Measurements from ENCODE around the gene HAND2.

Gene HAND2

DNA sequence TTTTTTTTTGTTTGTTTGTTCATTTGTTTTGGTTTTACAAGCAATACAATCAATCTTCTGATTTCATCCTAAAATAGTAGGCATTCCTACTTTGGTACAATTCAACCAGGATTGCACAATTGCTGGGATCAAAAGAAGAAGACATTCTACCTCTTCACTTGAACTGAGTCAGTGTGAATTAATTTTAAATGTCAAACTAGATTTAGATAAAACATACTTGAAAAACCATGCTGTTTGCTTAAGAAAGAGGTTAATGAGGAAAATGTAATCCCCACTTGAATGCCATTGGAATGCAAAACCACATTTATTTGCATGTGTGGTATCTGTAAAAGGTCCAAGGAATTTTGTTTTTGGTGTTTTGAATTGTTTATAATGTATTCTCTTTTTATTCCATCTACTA is 40.5 kb downstream of the HAND2 start:
- TF ChIP-seq, protein P1, sequence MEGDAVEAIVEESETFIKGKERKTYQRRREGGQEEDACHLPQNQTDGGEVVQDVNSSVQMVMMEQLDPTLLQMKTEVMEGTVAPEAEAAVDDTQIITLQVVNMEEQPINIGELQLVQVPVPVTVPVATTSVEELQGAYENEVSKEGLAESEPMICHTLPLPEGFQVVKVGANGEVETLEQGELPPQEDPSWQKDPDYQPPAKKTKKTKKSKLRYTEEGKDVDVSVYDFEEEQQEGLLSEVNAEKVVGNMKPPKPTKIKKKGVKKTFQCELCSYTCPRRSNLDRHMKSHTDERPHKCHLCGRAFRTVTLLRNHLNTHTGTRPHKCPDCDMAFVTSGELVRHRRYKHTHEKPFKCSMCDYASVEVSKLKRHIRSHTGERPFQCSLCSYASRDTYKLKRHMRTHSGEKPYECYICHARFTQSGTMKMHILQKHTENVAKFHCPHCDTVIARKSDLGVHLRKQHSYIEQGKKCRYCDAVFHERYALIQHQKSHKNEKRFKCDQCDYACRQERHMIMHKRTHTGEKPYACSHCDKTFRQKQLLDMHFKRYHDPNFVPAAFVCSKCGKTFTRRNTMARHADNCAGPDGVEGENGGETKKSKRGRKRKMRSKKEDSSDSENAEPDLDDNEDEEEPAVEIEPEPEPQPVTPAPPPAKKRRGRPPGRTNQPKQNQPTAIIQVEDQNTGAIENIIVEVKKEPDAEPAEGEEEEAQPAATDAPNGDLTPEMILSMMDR (IDR thresholded peaks at IDR 0.05) = no peak
- TF ChIP-seq ZFX (IDR thresholded peaks at IDR 0.05; ENCODE audit: borderline replicate concordance) = no peak
- no peak overlapping the region for H3K27ac ChIP-seq

DNA sequence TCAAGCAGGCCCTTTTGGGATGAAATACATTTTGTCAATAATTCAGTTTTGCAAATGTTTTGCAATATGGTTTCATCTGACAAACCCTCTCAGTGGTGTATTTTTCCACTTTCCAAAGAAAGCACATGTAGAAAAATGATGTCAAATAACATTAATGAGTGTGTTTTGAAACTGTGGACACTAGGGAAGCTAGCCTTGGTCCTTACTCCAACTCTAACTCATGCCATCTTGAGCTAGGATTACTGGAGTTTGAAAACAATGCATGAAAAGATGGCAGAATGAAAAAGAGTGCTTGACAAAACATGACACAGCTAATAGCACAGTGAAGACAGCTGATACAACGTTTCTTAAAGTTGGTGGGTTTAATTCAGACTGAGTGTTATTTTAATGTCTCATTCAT is 41.4 kb downstream of the HAND2 start:
- no peak for TF ChIP-seq ZFX (IDR thresholded peaks at IDR 0.05; ENCODE audit: borderline replicate concordance)
- TF ChIP-seq, protein P1 (IDR thresholded peaks at IDR 0.05) = no peak

DNA sequence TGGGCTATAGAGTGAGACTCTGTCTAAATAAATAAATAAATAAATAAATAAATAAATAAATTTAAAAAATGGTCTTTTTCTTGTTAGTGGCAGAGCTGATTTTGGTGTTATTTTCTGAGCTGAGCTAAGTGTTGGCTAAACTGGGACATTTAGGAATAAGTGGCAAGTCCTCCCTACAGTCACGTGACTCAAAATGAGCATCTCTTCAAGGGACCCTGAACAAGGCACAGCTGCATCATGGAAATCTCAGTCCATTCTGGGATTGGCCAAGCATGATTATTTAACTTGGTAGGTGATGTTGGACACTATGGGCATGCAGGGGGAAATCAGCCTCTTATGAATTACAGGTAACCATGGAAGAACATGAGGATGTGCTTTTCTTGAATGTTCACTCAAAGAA is 42.0 kb downstream of the HAND2 start:
- TF ChIP-seq, protein P1 (IDR thresholded peaks at IDR 0.05) = no peak
- TF ChIP-seq ZFX (IDR thresholded peaks at IDR 0.05; ENCODE audit: borderline replicate concordance) = no peak
- no peak overlapping the region for H3K27ac ChIP-seq

More for the DNA sequence above, 41.4 kb downstream of the HAND2 start:
- H3K27ac ChIP-seq = no peak overlapping the region

DNA sequence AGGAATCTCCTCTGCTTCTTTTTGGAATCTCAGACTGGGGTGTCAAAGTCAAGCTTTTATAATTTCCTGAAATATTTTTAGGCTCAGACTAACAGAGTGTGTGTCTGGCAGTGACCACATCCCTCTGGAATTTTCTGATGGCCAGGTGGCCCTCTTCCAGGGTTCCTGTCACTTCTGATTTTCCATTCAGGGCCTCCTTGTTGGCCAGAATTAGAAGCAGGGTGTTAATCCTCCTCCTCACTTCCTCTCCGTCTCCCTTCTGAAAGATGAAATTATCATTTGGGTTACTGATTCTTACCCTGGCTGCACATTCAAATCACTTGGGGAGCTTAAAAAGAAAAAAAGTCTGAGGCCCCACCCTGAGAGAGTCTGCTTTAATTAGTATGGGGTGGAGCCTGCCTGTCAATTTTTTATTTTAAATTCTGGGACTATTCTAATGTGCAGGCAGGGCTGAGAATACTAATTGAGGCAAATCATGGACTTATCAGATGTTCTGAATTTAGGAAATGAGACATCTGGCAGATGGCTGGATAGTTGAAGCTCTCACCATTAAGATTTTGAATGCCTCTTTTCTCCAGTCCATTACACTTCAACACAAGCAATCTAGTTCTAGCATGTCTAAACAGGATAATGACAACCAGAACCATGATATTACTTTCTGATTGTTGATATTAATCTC is 43.2 kb downstream of the HAND2 start:
- no peak overlapping the region for H3K27ac ChIP-seq
- TF ChIP-seq, protein P1 (IDR thresholded peaks at IDR 0.05) = no peak
- no peak for TF ChIP-seq ZFX (IDR thresholded peaks at IDR 0.05; ENCODE audit: borderline replicate concordance)

DNA sequence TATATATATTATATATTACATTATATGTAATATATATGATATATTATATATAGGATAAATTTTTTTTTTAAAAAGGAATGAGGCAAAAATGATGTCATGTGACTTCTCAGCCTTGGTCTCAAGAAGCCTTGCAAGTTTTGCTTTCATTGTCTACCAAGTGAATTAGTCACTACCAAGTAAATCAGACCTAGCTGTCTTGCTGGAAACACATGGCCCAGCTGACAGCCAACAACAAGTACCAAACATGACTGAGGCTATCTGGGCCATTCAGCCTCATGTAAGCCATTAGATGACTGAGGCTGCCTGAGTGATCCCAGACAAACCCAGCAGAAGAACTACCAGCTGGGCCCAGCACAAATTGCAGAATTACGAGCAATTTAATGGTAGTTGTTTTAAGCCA is 44.9 kb downstream of the HAND2 start:
- TF ChIP-seq, protein P1 (IDR thresholded peaks at IDR 0.05) = no peak
- no peak for TF ChIP-seq ZFX (IDR thresholded peaks at IDR 0.05; ENCODE audit: borderline replicate concordance)

DNA sequence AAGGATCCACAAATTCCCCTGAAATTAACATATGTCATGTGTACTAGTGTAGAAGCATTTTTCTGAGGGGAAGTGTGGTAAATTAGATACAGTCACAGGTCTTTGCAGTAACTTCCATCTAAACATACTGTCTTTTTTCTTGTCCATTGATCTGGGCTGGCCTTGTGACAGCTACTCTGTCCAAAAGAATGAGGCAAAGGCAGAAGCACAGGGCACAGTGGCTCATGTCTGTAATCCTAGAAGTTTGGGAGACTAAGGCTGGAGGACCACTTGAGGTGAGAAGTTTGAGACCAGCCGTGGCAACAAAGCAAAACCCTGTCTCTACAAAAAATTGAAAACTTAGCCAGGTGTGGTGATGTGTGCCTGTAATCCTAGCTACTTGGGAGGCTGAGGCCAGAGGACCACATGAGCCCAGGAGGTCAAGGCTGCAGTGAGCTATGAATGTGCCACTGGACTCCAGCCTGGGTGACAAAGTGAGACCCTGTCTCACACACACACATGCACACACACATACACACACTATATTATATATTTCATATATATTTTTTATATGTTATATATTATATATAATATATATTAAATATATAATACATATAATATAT is 47.6 kb downstream of the HAND2 start:
- H3K27ac ChIP-seq = no peak overlapping the region
- no peak for TF ChIP-seq ZFX (IDR thresholded peaks at IDR 0.05; ENCODE audit: borderline replicate concordance)
- TF ChIP-seq, protein P1 (IDR thresholded peaks at IDR 0.05) = no peak

More for the DNA sequence above, 44.9 kb downstream of the HAND2 start:
- H3K27ac ChIP-seq = no peak overlapping the region

DNA sequence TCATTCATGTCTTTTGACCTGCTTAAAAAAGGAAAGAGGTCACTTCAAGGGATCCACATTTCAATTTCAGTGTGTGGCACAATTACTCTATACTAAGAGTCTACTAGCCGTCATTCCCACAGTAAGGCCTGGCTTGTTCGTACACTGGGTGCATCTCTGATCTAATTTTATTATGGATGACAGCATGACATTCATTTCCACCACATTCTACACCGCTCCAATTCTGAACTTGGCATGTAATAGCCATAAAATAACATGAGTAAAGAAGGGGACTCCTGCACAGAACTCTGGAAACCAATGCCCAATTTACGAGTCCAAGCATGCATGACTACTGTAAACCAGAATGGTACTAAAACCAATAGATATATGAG is 51.1 kb downstream of the HAND2 start:
- no peak overlapping the region for H3K27ac ChIP-seq
- TF ChIP-seq, protein P1 (IDR thresholded peaks at IDR 0.05) = no peak
- no peak for TF ChIP-seq ZFX (IDR thresholded peaks at IDR 0.05; ENCODE audit: borderline replicate concordance)

Measured in 22Rv1 (cell line).